ENCODE results near the gene PPP1R10.
"Not testable (repeated sequence)": the region's sequence is repeated elsewhere in the genome, so short reads cannot be mapped to it uniquely, and the experiment has no call there.

- TF ChIP-seq CTCF, POLR2A (IDR thresholded peaks at IDR 0.05): not testable (repeated sequence)
These were observed 49.3 kb upstream of the PPP1R10 start for GRCh38 chr6:30666300-30666699.
